Keratinocyte (primary cell): ENCODE results near the gene CD72.
"Not testable (repeated sequence)": the region's sequence is repeated elsewhere in the genome, so short reads cannot be mapped to it uniquely, and the experiment has no call there.

Source experiments
- EZH2 ChIP-seq: IDR thresholded peaks from one replicate; pipeline ENCODE4 v1.6.1; 2012; ENCODE audit warnings: inconsistent platforms, mild to moderate bottlenecking, low read length, moderate library complexity
- TF ChIP-seq, protein P1 (sequence below), 3 experiments: IDR thresholded peaks in 1 of 3; conservative IDR thresholded peaks in 1 of 3; optimal IDR thresholded peaks in 1 of 3; 2 replicates in 2 of 3; 3 replicates in 1 of 3; pipeline versions ENCODE3 to v1.5.1; 2011; ENCODE audit warnings: low read length in 3 of 3, mild to moderate bottlenecking in 3 of 3, moderate library complexity in 2 of 3, control low read depth in 1 of 3, inconsistent platforms in 1 of 3; ENCODE audit not compliant: insufficient read depth in 2 of 3; ENCODE audit errors: extremely low read depth in 1 of 3

DNA sequence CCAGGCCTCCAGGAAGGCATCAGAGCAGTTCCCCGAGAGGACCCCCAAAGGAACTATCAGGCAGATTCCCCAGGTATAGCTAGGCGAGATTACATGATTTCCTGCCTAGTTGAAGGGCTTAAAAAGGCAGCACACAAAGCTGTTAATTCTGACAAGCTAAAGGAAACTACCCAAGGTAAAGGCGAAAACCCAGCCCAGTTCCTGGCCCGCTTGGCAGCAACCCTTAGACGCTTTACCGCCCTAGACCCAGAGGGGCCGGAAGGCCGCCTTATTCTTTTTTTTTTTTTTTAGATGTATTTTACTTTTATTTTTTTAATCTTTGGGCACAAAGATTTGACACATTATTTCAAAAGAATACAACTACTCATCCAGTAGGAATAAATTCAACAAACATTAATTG lies 20.5 kb upstream of the CD72 start:
- TF ChIP-seq, protein P1, sequence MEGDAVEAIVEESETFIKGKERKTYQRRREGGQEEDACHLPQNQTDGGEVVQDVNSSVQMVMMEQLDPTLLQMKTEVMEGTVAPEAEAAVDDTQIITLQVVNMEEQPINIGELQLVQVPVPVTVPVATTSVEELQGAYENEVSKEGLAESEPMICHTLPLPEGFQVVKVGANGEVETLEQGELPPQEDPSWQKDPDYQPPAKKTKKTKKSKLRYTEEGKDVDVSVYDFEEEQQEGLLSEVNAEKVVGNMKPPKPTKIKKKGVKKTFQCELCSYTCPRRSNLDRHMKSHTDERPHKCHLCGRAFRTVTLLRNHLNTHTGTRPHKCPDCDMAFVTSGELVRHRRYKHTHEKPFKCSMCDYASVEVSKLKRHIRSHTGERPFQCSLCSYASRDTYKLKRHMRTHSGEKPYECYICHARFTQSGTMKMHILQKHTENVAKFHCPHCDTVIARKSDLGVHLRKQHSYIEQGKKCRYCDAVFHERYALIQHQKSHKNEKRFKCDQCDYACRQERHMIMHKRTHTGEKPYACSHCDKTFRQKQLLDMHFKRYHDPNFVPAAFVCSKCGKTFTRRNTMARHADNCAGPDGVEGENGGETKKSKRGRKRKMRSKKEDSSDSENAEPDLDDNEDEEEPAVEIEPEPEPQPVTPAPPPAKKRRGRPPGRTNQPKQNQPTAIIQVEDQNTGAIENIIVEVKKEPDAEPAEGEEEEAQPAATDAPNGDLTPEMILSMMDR (optimal IDR thresholded peaks at IDR 0.05 in 1 of 3, IDR thresholded peaks at IDR 0.05 in 1 of 3, conservative IDR thresholded peaks at IDR 0.05 in 1 of 3; ENCODE audit: extremely low read depth in 1 of 3, insufficient read depth in 2 of 3, low read length in 3 of 3): not testable (repeated sequence)
- TF ChIP-seq EZH2: not testable (repeated sequence)
